Kidney (tissue), 14 donors: ENCODE results near the gene TTC24. TPM values are rescaled to one million over a fixed set of nuclear protein-coding genes. Genes with fewer than 3 reads are reported as not detected.
A peak's percentile ranks its signal among the peaks of the same experiment; 100 is the strongest.

Source experiments
- DNase-seq, 5 donors: peaks; one replicate each; pipeline ENCODE4 v3.0.0-alpha.2; 2013 to 2020
- FAIRE-seq: peaks from 2 replicates; lab custom pipeline; 2012; peaks lifted over from hg19 to GRCh38; lab: Jason Lieb, UNC
- H3K27ac ChIP-seq, 2 donors: one replicate each; pipeline ENCODE4 v1.7.0; 2013; ENCODE audit warnings: low read depth in 2 of 2, low read length in 2 of 2, inconsistent platforms in 1 of 2
- H3K27me3 ChIP-seq: one replicate; pipeline ENCODE4 v1.7.1; 2013; ENCODE audit warnings: low read length, inconsistent platforms; ENCODE audit not compliant: control insufficient read depth, insufficient read depth
- H3K36me3 ChIP-seq, 3 donors: one replicate each; pipeline versions ENCODE4 v1.7.0 to v1.7.1; 2013; ENCODE audit warnings: low read length in 3 of 3, control low read depth in 1 of 3, inconsistent platforms in 1 of 3; ENCODE audit not compliant: insufficient read depth in 3 of 3, control insufficient read depth in 2 of 3
- H3K4me1 ChIP-seq, 3 donors: one replicate each; pipeline versions ENCODE4 v1.7.0 to v1.7.1; 2013; ENCODE audit warnings: low read length in 3 of 3, inconsistent platforms in 1 of 3, low read depth in 1 of 3; ENCODE audit not compliant: control insufficient read depth in 2 of 3, insufficient read depth in 2 of 3
- H3K4me3 ChIP-seq, 3 donors: one replicate each; pipeline versions ENCODE4 v1.7.0 to v1.8.1; 2013; ENCODE audit warnings: low read length in 3 of 3, control low read depth in 1 of 3, inconsistent platforms in 1 of 3
- H3K9ac ChIP-seq, 3 donors: one replicate each; pipeline versions ENCODE4 v1.7.0 to v1.7.1; 2013; ENCODE audit warnings: low read length in 3 of 3, control low read depth in 1 of 3, inconsistent platforms in 1 of 3
- H3K9me3 ChIP-seq, 3 donors: one replicate each; pipeline versions ENCODE4 v1.7.0 to v1.7.1; 2013; ENCODE audit warnings: low read length in 3 of 3, control low read depth in 1 of 3, inconsistent platforms in 1 of 3; ENCODE audit not compliant: control insufficient read depth in 2 of 3, insufficient read depth in 1 of 3
- intact Hi-C: fragments of 100-400 bp; cut with DNase I; formaldehyde crosslinking; loops from one replicate; pipeline ENCODE4 v1.11.1; 2022
- polyA plus RNA-seq: library from polyadenylated mRNA; stranded (reverse); fragments of 350-450 nt; fragmentation: Illumina TruSeq; extraction: RNeasy Lipid Tissue Mini Kit (QIAGEN cat#74804); gene quantifications from one replicate; pipeline ENCODE4 v1.2.3, GENCODE V29; 2014; ENCODE audit warnings: low read depth, low replicate concordance; ENCODE audit not compliant: insufficient read depth
- total RNA-seq: library from RNA; stranded (reverse); fragmentation: NEBNext Ultra II Directional; extraction: Animal tissue kit (Norgen Biotek cat#: 25700); gene quantifications from one replicate; pipeline ENCODE4 v1.2.1, GENCODE V29; 2021
- TF ChIP-seq, protein P1 (sequence below): IDR thresholded peaks from 3 replicates; pipeline ENCODE4 v1.5.1; 2012; ENCODE audit warnings: mild to moderate bottlenecking, moderate library complexity, borderline replicate concordance; ENCODE audit not compliant: insufficient read depth; ENCODE audit errors: extremely low read depth
- donor health status: control.
- donor health status: control.
- donor health status: control.
- donor health status: control.
- donor health status: control.
- donor health status: DM: yes; HTN: yes; CAD: no.
- donor health status: Normal renal cell carcinoma (clear cell type).

Gene TTC24
- total and polyA plus RNA-seq, 2 donors from 2014 or later, result 0.57 TPM; not detected in 1

DNA sequence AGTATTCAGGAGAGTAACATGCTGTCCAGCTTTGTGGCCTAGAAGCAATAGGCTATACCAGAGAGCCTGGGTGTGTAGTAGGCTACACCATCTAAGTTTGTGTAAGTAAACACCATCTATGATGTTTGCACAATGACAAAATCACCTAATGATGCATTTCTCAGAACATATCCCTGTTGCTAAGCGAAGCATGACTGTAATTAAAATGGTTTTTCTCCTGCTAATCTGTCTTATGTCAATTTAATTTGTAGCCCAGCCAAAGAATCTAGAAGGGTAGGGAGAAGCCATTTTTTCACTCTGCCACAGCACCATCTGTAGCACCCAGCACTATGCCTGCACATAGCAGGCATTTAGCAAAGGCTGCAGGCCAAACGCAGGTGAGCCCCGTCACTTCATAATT, 2.0 kb upstream of the TTC24 start:
- H3K4me3 ChIP-seq, result no peak overlapping the region
- FAIRE-seq (no peak), DNase-seq (no peak)
- H3K9ac ChIP-seq, result no peak overlapping the region
- no peaks in the 10 kb centered on the region for H3K9me3 ChIP-seq
- H3K27me3 ChIP-seq, result no peaks in the 10 kb centered on the region
- intact Hi-C loops, result no loop called here
- no peaks in the 10 kb centered on the region for H3K4me1 ChIP-seq
- TF ChIP-seq, protein P1, sequence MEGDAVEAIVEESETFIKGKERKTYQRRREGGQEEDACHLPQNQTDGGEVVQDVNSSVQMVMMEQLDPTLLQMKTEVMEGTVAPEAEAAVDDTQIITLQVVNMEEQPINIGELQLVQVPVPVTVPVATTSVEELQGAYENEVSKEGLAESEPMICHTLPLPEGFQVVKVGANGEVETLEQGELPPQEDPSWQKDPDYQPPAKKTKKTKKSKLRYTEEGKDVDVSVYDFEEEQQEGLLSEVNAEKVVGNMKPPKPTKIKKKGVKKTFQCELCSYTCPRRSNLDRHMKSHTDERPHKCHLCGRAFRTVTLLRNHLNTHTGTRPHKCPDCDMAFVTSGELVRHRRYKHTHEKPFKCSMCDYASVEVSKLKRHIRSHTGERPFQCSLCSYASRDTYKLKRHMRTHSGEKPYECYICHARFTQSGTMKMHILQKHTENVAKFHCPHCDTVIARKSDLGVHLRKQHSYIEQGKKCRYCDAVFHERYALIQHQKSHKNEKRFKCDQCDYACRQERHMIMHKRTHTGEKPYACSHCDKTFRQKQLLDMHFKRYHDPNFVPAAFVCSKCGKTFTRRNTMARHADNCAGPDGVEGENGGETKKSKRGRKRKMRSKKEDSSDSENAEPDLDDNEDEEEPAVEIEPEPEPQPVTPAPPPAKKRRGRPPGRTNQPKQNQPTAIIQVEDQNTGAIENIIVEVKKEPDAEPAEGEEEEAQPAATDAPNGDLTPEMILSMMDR, result no peak
- H3K27ac ChIP-seq, result no peak overlapping the region
- no peaks in the 10 kb centered on the region for H3K36me3 ChIP-seq

GRCh38 chr1:156578055-156578454, 1.5 kb upstream of the TTC24 start:
- H3K4me3 ChIP-seq, result no peak overlapping the region
- FAIRE-seq (no peak), DNase-seq (peak in 4 of 5 donors; percentile 68 to 90 (median 80))
- TF ChIP-seq, protein P1, result no peak
- H3K36me3 ChIP-seq, result no peaks in the 10 kb centered on the region
- H3K27ac ChIP-seq, result no peak overlapping the region
- no peak overlapping the region for H3K9ac ChIP-seq
- H3K9me3 ChIP-seq, result no peaks in the 10 kb centered on the region
- H3K4me1 ChIP-seq, result no peaks in the 10 kb centered on the region
- no peaks in the 10 kb centered on the region for H3K27me3 ChIP-seq
- intact Hi-C loops, result no loop called here

DNA sequence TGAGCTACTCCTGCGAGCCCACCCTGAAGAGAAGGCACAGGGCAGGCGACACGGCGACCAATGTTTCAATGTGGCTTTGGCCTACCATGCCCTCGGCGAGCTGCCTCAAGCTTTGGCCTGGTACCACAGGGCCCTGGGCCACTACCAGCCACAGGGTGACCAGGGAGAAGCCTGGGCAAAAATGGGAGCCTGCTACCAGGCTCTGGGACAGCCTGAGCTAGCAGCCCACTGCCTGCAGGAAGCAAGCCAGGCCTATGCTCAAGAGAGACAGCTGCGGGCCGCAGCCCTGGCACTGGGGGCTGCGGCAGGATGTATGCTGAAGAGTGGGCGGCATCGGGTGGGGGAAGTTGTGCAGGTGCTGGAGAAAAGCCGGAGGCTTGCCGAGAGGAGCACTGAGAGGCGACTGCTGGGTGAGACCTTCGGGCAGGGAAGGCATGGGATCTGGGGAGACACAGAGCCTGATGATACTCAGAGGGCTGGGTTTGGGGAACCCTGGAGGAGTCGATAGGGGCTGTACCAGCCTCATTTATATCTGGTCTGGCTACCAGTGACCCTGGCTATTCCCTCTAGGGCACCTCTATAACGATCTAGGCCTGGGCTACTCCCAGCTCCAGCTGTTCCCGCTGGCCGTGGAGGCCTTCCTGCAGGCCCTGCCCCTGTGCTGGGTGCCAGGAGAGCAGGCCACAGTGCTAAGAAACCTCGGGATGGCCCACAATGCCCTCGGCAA, 2.3 kb downstream of the TTC24 start:
- H3K9me3 ChIP-seq, result no peaks in the 10 kb centered on the region
- no peak overlapping the region for H3K4me3 ChIP-seq
- intact Hi-C loops, result no loop called here
- DNase-seq, result peak in 2 of 5 donors; percentile 32 to 55
- no peaks in the 10 kb centered on the region for H3K4me1 ChIP-seq
- H3K27me3 ChIP-seq, result no peaks in the 10 kb centered on the region
- no peak overlapping the region for H3K9ac ChIP-seq
- H3K36me3 ChIP-seq, result no peaks in the 10 kb centered on the region
- no peak for FAIRE-seq
- TF ChIP-seq, protein P1, result no peak
- H3K27ac ChIP-seq, result no peak overlapping the region
